Dermis lymphatic vessel endothelial cell (primary cell): Measurements from ENCODE around the gene DLGAP3. TPM values are rescaled to one million over a fixed set of nuclear protein-coding genes. Genes with fewer than 3 reads are reported as not detected.

ENCODE experiments used
- total RNA-seq: library from RNA; depleted of rRNA; stranded (reverse); fragments of >200 nt; gene quantifications from 2 replicates; pipeline ENCODE4 v1.2.1, GENCODE V29; 2014

The DLGAP3 gene, protein sequence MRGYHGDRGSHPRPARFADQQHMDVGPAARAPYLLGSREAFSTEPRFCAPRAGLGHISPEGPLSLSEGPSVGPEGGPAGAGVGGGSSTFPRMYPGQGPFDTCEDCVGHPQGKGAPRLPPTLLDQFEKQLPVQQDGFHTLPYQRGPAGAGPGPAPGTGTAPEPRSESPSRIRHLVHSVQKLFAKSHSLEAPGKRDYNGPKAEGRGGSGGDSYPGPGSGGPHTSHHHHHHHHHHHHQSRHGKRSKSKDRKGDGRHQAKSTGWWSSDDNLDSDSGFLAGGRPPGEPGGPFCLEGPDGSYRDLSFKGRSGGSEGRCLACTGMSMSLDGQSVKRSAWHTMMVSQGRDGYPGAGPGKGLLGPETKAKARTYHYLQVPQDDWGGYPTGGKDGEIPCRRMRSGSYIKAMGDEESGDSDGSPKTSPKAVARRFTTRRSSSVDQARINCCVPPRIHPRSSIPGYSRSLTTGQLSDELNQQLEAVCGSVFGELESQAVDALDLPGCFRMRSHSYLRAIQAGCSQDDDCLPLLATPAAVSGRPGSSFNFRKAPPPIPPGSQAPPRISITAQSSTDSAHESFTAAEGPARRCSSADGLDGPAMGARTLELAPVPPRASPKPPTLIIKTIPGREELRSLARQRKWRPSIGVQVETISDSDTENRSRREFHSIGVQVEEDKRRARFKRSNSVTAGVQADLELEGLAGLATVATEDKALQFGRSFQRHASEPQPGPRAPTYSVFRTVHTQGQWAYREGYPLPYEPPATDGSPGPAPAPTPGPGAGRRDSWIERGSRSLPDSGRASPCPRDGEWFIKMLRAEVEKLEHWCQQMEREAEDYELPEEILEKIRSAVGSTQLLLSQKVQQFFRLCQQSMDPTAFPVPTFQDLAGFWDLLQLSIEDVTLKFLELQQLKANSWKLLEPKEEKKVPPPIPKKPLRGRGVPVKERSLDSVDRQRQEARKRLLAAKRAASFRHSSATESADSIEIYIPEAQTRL
- total RNA-seq, result not detected in 2 replicates

DNA sequence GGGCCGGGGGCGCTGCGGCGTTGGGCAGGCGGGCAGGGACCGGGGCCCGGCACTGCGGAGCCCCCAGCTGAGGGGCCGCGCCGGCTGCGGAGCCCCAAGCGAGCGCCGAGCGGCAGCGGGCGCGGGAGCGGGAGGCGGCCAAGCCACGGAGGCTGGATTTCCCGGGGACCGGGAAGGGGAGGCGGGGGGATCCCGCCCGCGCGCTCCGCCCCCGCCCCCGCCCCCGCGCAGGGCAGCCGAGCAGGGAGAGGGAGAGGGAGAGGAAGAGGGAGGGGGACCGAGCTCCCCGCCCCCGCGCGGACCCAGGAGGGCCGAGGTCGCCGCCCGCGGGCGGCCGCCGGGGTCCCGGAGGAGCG is at the start of gene DLGAP3:
DLGAP3 (minus strand) TSS at position 154 of the 356 bp plus-strand sequence. CDS start 24,267 bp downstream, outside the sequence.

DNA sequence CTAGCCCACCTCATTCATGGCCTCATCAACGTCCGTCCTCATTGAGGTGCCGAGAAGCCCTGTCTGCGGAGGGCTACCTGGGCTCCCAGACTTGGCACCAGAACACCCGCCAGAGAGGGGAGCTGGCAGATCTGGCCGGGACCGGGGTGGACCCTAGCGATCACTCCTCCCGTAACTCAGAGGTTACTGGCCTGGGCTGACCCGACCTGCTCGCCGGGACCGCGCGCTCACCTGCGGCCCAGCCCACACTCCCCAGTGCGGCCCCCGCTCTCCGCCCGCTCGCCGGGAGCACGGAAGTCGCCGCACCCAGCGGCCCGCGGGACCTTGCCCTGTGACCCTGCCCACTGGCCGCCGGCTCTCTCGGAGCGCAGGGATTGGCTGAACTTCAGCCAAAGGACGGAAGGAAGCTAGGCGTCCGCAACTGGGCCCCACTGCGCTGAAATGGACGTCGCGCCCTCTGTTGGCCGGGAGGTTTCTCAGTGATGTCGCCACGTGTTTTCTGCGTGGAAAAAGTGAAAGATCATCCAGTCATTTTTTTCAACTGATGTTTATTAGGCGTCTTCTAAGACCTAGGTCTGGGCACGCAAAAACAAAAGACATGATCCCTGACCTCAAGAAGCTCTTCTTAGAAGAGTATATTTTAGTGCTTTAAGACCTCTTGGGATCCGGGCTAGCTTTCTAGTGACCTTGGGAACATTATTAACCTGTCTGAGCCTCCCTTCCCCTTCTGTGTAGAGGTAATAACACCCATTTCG is 69.8 kb downstream of the DLGAP3 start, which contains the start of gene SMIM12:
SMIM12 (minus strand) TSS at position 304 of the 755 bp plus-strand sequence. CDS start 3,772 bp downstream, outside the sequence.

Other genes starting within 250 kb of the DLGAP3 start
- gene GJB5, start 174.6 kb downstream of the DLGAP3 start, total RNA-seq, result not detected in 2 replicates
- not detected in 2 replicates for gene GJB4, start 169.9 kb downstream of the DLGAP3 start, total RNA-seq
- under 0.01 and 0.09 TPM in 2 replicates for gene GJB3, start 148.4 kb downstream of the DLGAP3 start, total RNA-seq
- gene GJA4, start 136.7 kb downstream of the DLGAP3 start, total RNA-seq, result 19.8 and 207 TPM in 2 replicates
- 49.7 and 59.2 TPM in 2 replicates for gene SMIM12, start 69.9 kb downstream of the DLGAP3 start, total RNA-seq
- 45.1 and 55.1 TPM in 2 replicates for gene TMEM35B, start 55.7 kb upstream of the DLGAP3 start, total RNA-seq
- gene ZMYM6, start 102.3 kb upstream of the DLGAP3 start, total RNA-seq, result 8.5 and 9.4 TPM in 2 replicates
- gene ZMYM1, start 149.7 kb upstream of the DLGAP3 start, total RNA-seq, result 16.3 and 22.1 TPM in 2 replicates